HepG2 (cell line): ENCODE data around the gene HTRA3. TPM values are rescaled to one million over a fixed set of nuclear protein-coding genes. Genes with fewer than 3 reads are reported as not detected.

Source experiments
- ATAC-seq: fragments of 200-7000 bp; cut with Tn5 transposase; 3 replicates; pipeline ENCODE4 v1.9.1; 2020; ENCODE audit warnings: mild to moderate bottlenecking, moderate library complexity
- BruUV-seq: library from RNA; stranded (reverse); fragments of 400-500 nt; replicated peaks from 2 replicates; lab custom pipeline; 2021; lab: Mats Ljungman, UMichigan
- CTCF ChIA-PET: fragments of 300-600 bp; formaldehyde crosslinking; extraction: SDS; loops from one replicate; lab custom pipeline; 2021; ENCODE audit warnings: low total read pairs, inconsistent platforms, low intra/inter-chr PET ratio; lab: Yijun Ruan, JAX
- POLR2A ChIA-PET: fragments of 350-600 bp; sonication (Branson Sonifier 250); formaldehyde crosslinking; loops from one replicate; lab custom pipeline; 2020; ENCODE audit warnings: antibody characterized with exemption, inconsistent platforms; lab: Yijun Ruan, JAX
- DNase-seq: peaks from one replicate; pipeline ENCODE4 v3.0.0-alpha.2; 2015; ENCODE audit warnings: low spot score
- FAIRE-seq: peaks from 3 replicates; lab custom pipeline; 2011; peaks lifted over from hg19 to GRCh38; lab: Jason Lieb, UNC
- H2AFZ ChIP-seq: one replicate; pipeline ENCODE4 v1.6.1; 2011; ENCODE audit warnings: low read length, inconsistent platforms
- H3K27ac ChIP-seq: fragments of 300-600 bp; 3 replicates; pipeline ENCODE4 v1.8.0; 2011; ENCODE audit warnings: mixed run types, mild to moderate bottlenecking, mixed read lengths, low read length, inconsistent platforms; ENCODE audit not compliant: insufficient read depth; ENCODE audit errors: extremely low read length
- H3K27me3 ChIP-seq, 2 experiments: fragments of 200-600 bp in 1 of 2; 2 replicates in 1 of 2; 3 replicates in 1 of 2; pipeline versions ENCODE4 v1.6.0 to v1.8.0; 2011; ENCODE audit warnings: low read length in 2 of 2, mild to moderate bottlenecking in 2 of 2, moderate library complexity in 2 of 2, inconsistent platforms in 1 of 2; ENCODE audit not compliant: insufficient read depth in 2 of 2, control insufficient read depth in 1 of 2
- H3K36me3 ChIP-seq, 2 experiments: fragments of 200-600 bp in 1 of 2; replicated peaks in 1 of 2; 2 replicates in 1 of 2; 3 replicates in 1 of 2; pipeline versions ENCODE4 v1.5.1 to v1.8.0; 2011; ENCODE audit warnings: low read length in 2 of 2, inconsistent platforms in 1 of 2; ENCODE audit not compliant: insufficient read depth in 2 of 2, control insufficient read depth in 1 of 2
- H3K4me1 ChIP-seq: 2 replicates; pipeline ENCODE4 v1.5.1; 2012; ENCODE audit warnings: low read length, inconsistent platforms; ENCODE audit not compliant: insufficient read depth
- H3K4me2 ChIP-seq: 2 replicates; pipeline ENCODE4 v1.6.0; 2011; ENCODE audit warnings: low read depth, low read length, inconsistent platforms
- H3K4me3 ChIP-seq, 3 experiments: fragments of 200-600 bp in 1 of 3; sonication (generic), shearing (Covaris generic) in 1 of 3; replicated peaks in 1 of 3; 2 replicates each; pipeline ENCODE4 v1.5.1; 2011 to 2016; ENCODE audit warnings: low read length in 3 of 3, inconsistent platforms in 2 of 3, low read depth in 2 of 3, mild to moderate bottlenecking in 2 of 3, control low read depth in 1 of 3, mixed read lengths in 1 of 3; ENCODE audit not compliant: insufficient read depth in 1 of 3
- H3K79me2 ChIP-seq: one replicate; pipeline ENCODE4 v1.6.1; 2011; ENCODE audit warnings: low read length, inconsistent platforms; ENCODE audit not compliant: insufficient read depth
- H3K9ac ChIP-seq: 2 replicates; pipeline ENCODE4 v1.6.0; 2011; ENCODE audit warnings: mild to moderate bottlenecking, low read depth, low read length, inconsistent platforms; ENCODE audit not compliant: insufficient read depth
- H3K9me3 ChIP-seq: 2 replicates; pipeline ENCODE4 v1.5.1; 2012; ENCODE audit warnings: mild to moderate bottlenecking, low read length
- H4K20me1 ChIP-seq: 2 replicates; pipeline ENCODE4 v1.6.0; 2011; ENCODE audit warnings: inconsistent platforms, mild to moderate bottlenecking, low read length, moderate library complexity; ENCODE audit not compliant: insufficient read depth
- FOXM1 ChIP-seq: sonication (generic); formaldehyde crosslinking; IDR thresholded peaks from 2 replicates; pipeline ENCODE4 v1.5.0; 2020; ENCODE audit warnings: missing genetic modification reagents
- JARID2 ChIP-seq: sonication (generic); formaldehyde crosslinking; IDR thresholded peaks from 2 replicates; pipeline ENCODE4 v1.8.1; 2023; ENCODE audit warnings: missing genetic modification reagents, inconsistent platforms; ENCODE audit not compliant: insufficient replicate concordance
- NAIF1 ChIP-seq: sonication (generic); formaldehyde crosslinking; IDR thresholded peaks from 2 replicates; pipeline ENCODE4 v1.5.0; 2020; ENCODE audit warnings: mild to moderate bottlenecking, missing genetic modification reagents, borderline replicate concordance
- RORA ChIP-seq: sonication (generic); formaldehyde crosslinking; IDR thresholded peaks from 2 replicates; pipeline ENCODE4 v1.5.0; 2020; ENCODE audit warnings: mild to moderate bottlenecking, missing genetic modification reagents, moderate library complexity
- SOX13 ChIP-seq, 3 experiments: fragments of 450-650 bp in 1 of 3; sonication (generic) in 1 of 3; formaldehyde crosslinking in 1 of 3; IDR thresholded peaks in 2 of 3; conservative IDR thresholded peaks in 1 of 3; 2 replicates each; pipeline versions ENCODE4 v1.5.0 to v1.6.1; 2016 to 2020; ENCODE audit warnings: antibody characterized with exemption in 1 of 3, mild to moderate bottlenecking in 1 of 3, missing compliant biosample characterization in 1 of 3, missing genetic modification reagents in 1 of 3, moderate library complexity in 1 of 3
- SRSF1 ChIP-seq: fragments of 200-400 bp; formaldehyde crosslinking; optimal IDR thresholded peaks from 2 replicates; pipeline ENCODE3; 2017; ENCODE audit warnings: mild to moderate bottlenecking, low read depth, low read length, moderate library complexity
- ZBTB21 ChIP-seq: sonication (generic); formaldehyde crosslinking; IDR thresholded peaks from 2 replicates; pipeline ENCODE4 v1.4.0; 2020; ENCODE audit warnings: missing genetic modification reagents
- ZFP1 ChIP-seq: IDR thresholded peaks from 2 replicates; pipeline ENCODE4 v1.6.1; 2016
- ZNF225 ChIP-seq: sonication (generic); formaldehyde crosslinking; IDR thresholded peaks from 2 replicates; pipeline ENCODE4 v1.4.0; 2020; ENCODE audit warnings: mild to moderate bottlenecking, missing genetic modification reagents
- ZNF629 ChIP-seq: sonication (generic); formaldehyde crosslinking; conservative IDR thresholded peaks from 2 replicates; pipeline ENCODE4 v1.5.0; 2020; ENCODE audit warnings: missing genetic modification reagents
- ZNF773 ChIP-seq: sonication (generic); formaldehyde crosslinking; IDR thresholded peaks from 2 replicates; pipeline ENCODE4 v1.4.0; 2020; ENCODE audit warnings: missing genetic modification reagents, borderline replicate concordance
- ZNF776 ChIP-seq: sonication (generic); formaldehyde crosslinking; IDR thresholded peaks from 2 replicates; pipeline ENCODE4 v1.4.0; 2020; ENCODE audit warnings: mild to moderate bottlenecking, missing genetic modification reagents
- ZNF792 ChIP-seq: IDR thresholded peaks from 2 replicates; pipeline ENCODE4 v1.6.1; 2016
- ZSCAN21 ChIP-seq: sonication (generic); formaldehyde crosslinking; IDR thresholded peaks from 2 replicates; pipeline ENCODE4 v1.8.0; 2022; ENCODE audit warnings: mild to moderate bottlenecking, missing genetic modification reagents, moderate library complexity, borderline replicate concordance
- WGBS: methylation state at CpG from one replicate; pipeline ENCODE4 v1.1.6; 2017; ENCODE audit warnings: low lambda C conversion rate; 5-methylcytosine and 5-hydroxymethylcytosine counted together
- in situ Hi-C: cut with HindIII; loops from 2 replicates; pipeline ENCODE4 v1.10.0; 2017; ENCODE audit warnings: low pct_unique_long_range_greater_than_20kb; ENCODE audit not compliant: extremely low pct_ligation_motif_present
- intact Hi-C: fragments of 100-400 bp; cut with micrococcal nuclease; formaldehyde crosslinking; loops from one replicate; pipeline ENCODE4 v1.10.0; 2022; ENCODE audit not compliant: unreplicated experiment
- polyA plus RNA-seq, 8 experiments: library from polyadenylated mRNA; depleted of rRNA in 3 of 8; stranded (reverse) in 7 of 8; unstranded in 1 of 8; fragments of >200 nt; fragmentation: Illumina TruSeq in 4 of 8; extraction: Trizol in 4 of 8; gene quantifications; 2 replicates each; pipeline versions ENCODE4 v1.2.1 to v1.2.3, GENCODE V29; 2011 to 2016; ENCODE audit warnings: low read depth in 4 of 8, missing spikeins in 1 of 8, mixed read lengths in 1 of 8; ENCODE audit not compliant: insufficient read depth in 1 of 8
- total RNA-seq, 5 experiments: library from RNA; depleted of rRNA; stranded (reverse); fragments of >200 nt; fragmentation: Illumina TruSeq; extraction: Trizol; gene quantifications; 2 replicates each; pipeline ENCODE4 v1.2.3, GENCODE V29; 2016; ENCODE audit warnings: low read depth in 1 of 5

HTRA3 gene
- total and polyA plus RNA-seq, 2 of the 13 experiments (the other 11 are each of a cell fraction or from before 2014, with no cell fraction given), result 0.17 TPM; not detected in 1

DNA sequence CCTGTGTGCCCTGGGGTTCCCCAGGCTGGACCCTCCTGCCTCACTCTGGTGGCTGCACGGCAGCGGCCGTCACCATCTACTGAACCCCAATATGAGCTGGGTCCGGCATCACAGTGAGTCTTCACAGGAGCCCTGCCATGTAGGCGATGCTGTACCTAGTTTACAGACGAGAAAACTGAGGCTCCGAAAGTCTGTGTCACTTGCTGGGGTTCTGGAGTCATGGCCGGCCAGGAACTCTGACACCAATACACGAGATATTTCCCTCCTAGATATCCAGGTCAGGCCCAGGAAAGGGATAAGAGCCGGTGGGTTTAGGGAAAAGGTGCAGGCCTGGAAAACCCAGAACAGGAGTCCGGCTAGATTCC lies 74.4 kb downstream of the HTRA3 start:
- DNase-seq (no peak), FAIRE-seq (no peak)

DNA sequence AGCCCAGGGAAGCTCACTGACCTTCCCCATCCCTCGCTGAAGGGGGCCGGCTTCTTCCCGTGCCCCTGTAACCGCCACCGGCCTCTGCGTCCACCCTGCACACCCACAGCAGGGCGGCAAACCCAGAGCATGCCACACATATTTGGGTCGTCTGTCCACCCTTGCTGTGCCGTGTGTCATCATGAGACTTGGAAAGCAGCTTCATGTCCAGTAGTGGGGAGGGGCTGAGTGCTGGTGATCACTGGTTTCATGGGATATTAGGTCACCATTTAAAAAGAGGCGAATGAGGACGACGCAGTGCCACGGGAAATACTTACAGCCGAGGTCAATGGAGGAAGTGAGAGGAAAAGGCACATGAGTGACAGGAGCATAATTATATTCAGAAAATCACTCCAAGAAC lies 74.8 kb downstream of the HTRA3 start:
- TF ChIP-seq ZNF776 (no peak), NAIF1 (no peak), RORA (CRISPR knock-in tag) (no peak), JARID2 (no peak), ZNF225 (no peak), ZNF773 (no peak), ZFP1 (no peak), ZNF792 (no peak), ZBTB21 (CRISPR knock-in tag) (no peak), ZSCAN21 (no peak), FOXM1 (CRISPR knock-in tag) (no peak), SOX13 (IDR thresholded peaks at IDR 0.05) (no peak), SOX13 (CRISPR knock-in tag; conservative IDR thresholded peaks at IDR 0.05 in 1 of 2, IDR thresholded peaks at IDR 0.05 in 1 of 2) (no peak)
- no peak overlapping the region for H2AFZ ChIP-seq
- no peak for DNase-seq
- 27% methylated on average over 13 of the region's 14 CpGs for WGBS
- H3K79me2 ChIP-seq, result no peaks in the 10 kb centered on the region
- no peak for ATAC-seq
- H3K4me2 ChIP-seq, result no peak overlapping the region
- H3K36me3 ChIP-seq, result no peaks in the 10 kb centered on the region
- H3K27me3 ChIP-seq, result peaks cover 7 to 34% of the 10 kb centered on the region in 2 experiments; a peak in 4 of 5 replicates
- intact Hi-C loops, result no loop called here
- POLR2A ChIA-PET, result no interaction called here
- BruUV-seq, result no TSS peak
- no peak overlapping the region for H3K4me3 ChIP-seq
- peaks cover 29% of the 10 kb centered on the region for H3K4me1 ChIP-seq
- no peak for FAIRE-seq
- H3K27ac ChIP-seq, result no peak overlapping the region
- no peaks in the 10 kb centered on the region for H3K9me3 ChIP-seq
- CTCF ChIA-PET, result no interaction called here
- H4K20me1 ChIP-seq, result no peaks in the 10 kb centered on the region
- in situ Hi-C loops, result no loop called here
- no peak overlapping the region for H3K9ac ChIP-seq

More for the DNA sequence above, 74.4 kb downstream of the HTRA3 start:
- H3K9ac ChIP-seq, result no peak overlapping the region
- POLR2A ChIA-PET, result no interaction called here
- H3K27ac ChIP-seq, result no peak overlapping the region
- H3K36me3 ChIP-seq, result no peaks in the 10 kb centered on the region
- no peak overlapping the region for H3K4me3 ChIP-seq
- ATAC-seq, result no peak
- peaks cover 29% of the 10 kb centered on the region for H3K4me1 ChIP-seq
- CTCF ChIA-PET, result no interaction called here
- no peak overlapping the region for H2AFZ ChIP-seq
- BruUV-seq, result no TSS peak
- no peaks in the 10 kb centered on the region for H3K79me2 ChIP-seq
- intact Hi-C loops (loop anchor here (1.0 kb wide), 1 partner anchor 77 kb away; no protein-coding TSS in a partner anchor), in situ Hi-C loops (no loop called here)
- no peaks in the 10 kb centered on the region for H4K20me1 ChIP-seq
- peaks cover 7 to 34% of the 10 kb centered on the region in 2 experiments; a peak in 4 of 5 replicates for H3K27me3 ChIP-seq
- TF ChIP-seq ZNF629 (CRISPR knock-in tag) (peak; percentile 9; the same call in 1 of the 2 replicates), SRSF1 (no peak)
- H3K9me3 ChIP-seq, result no peaks in the 10 kb centered on the region
- 0% methylated on average over 2 of the region's 11 CpGs for WGBS
- H3K4me2 ChIP-seq, result no peak overlapping the region
